K562 (cell line): Measurements from ENCODE around the gene PSMD9. TPM values are rescaled to one million over a fixed set of nuclear protein-coding genes. Genes with fewer than 3 reads are reported as not detected.

Experiments used
- ATF1 ChIP-seq, 2 experiments: fragments of 450-650 bp in 1 of 2; IDR thresholded peaks; 2 replicates each; pipeline ENCODE4 v1.6.1; 2016; ENCODE audit warnings: missing compliant biosample characterization in 1 of 2, missing genetic modification characterization in 1 of 2
- DDX20 ChIP-seq: fragments of 450-650 bp; IDR thresholded peaks from 2 replicates; pipeline ENCODE4 v1.6.1; 2016; ENCODE audit warnings: missing genetic modification characterization, low read depth, mild to moderate bottlenecking, missing compliant biosample characterization, moderate library complexity
- DEAF1 ChIP-seq: fragments of 450-650 bp; formaldehyde crosslinking; IDR thresholded peaks from 2 replicates; pipeline ENCODE4 v1.4.0; 2020; ENCODE audit warnings: mild to moderate bottlenecking, moderate library complexity
- FIP1L1 ChIP-seq: fragments of 200-400 bp; formaldehyde crosslinking; IDR thresholded peaks from 2 replicates; pipeline ENCODE4 v1.6.1; 2018; ENCODE audit warnings: mild to moderate bottlenecking, low read depth, low read length; ENCODE audit not compliant: poor library complexity, severe bottlenecking
- GTF2E2 ChIP-seq: fragments of 200-800 bp; sonication (Bioruptor generic); IDR thresholded peaks from 2 replicates; pipeline ENCODE4 v1.6.1; 2016; ENCODE audit warnings: missing genetic modification characterization, missing compliant biosample characterization
- KAT2B ChIP-seq: IDR thresholded peaks from one replicate; pipeline ENCODE4 v1.6.1; 2012; ENCODE audit warnings: low read depth, mild to moderate bottlenecking, control low read depth, inconsistent platforms, low read length, moderate library complexity
- NCOA6 ChIP-seq: fragments of 450-650 bp; IDR thresholded peaks from 2 replicates; pipeline ENCODE4 v1.6.1; 2017; ENCODE audit warnings: mild to moderate bottlenecking
- PTTG1 ChIP-seq: fragments of 450-650 bp; IDR thresholded peaks from 2 replicates; pipeline ENCODE4 v1.6.1; 2016; ENCODE audit warnings: low read depth, mild to moderate bottlenecking, missing genetic modification characterization, missing compliant biosample characterization
- ZFX ChIP-seq: sonication (generic); formaldehyde crosslinking; IDR thresholded peaks from 2 replicates; pipeline ENCODE4 v1.8.0; 2022; ENCODE audit warnings: mild to moderate bottlenecking, missing genetic modification reagents, moderate library complexity
- ZNF165 ChIP-seq: fragments of 250-450 bp; sonication (Bioruptor Pico); IDR thresholded peaks from 2 replicates; pipeline ENCODE4 v1.4.0; 2020; ENCODE audit warnings: borderline replicate concordance
- polyA plus RNA-seq, 8 experiments: library from polyadenylated mRNA; depleted of rRNA in 4 of 8; stranded (reverse) in 5 of 8; unstranded in 3 of 8; fragments of >200 nt; fragmentation: Nextera tagmentation in 2 of 8; fragmentation: Illumina TruSeq in 1 of 8; extraction: Ambion mirVana in 2 of 8; extraction: Trizol in 1 of 8; gene quantifications; 2 replicates each; pipeline versions ENCODE4 v1.2.1 to v1.2.3, GENCODE V29; 2011 to 2014; ENCODE audit warnings: inconsistent platforms in 1 of 8, missing spikeins in 1 of 8
- total RNA-seq, 7 experiments: library from RNA; depleted of rRNA in 6 of 7; stranded (reverse); fragments of >200 nt in 6 of 7; fragmentation: Illumina TruSeq in 2 of 7; extraction: Trizol in 2 of 7; gene quantifications; 2 replicates each; pipeline versions ENCODE4 v1.2.1 to v1.2.3, GENCODE V29; 2011 to 2021; ENCODE audit warnings: low replicate concordance in 1 of 7
- TF ChIP-seq, protein P1 (sequence below): fragments of 450-650 bp; IDR thresholded peaks from 2 replicates; pipeline ENCODE4 v1.7.1; 2018; ENCODE audit warnings: mild to moderate bottlenecking, low read depth; ENCODE audit not compliant: partially characterized antibody

Gene PSMD9
- total and polyA plus RNA-seq, 9 of the 15 experiments (the other 6 are each of a cell fraction or from before 2014, with no cell fraction given): 12.2 to 143 (median 61.3) TPM

DNA sequence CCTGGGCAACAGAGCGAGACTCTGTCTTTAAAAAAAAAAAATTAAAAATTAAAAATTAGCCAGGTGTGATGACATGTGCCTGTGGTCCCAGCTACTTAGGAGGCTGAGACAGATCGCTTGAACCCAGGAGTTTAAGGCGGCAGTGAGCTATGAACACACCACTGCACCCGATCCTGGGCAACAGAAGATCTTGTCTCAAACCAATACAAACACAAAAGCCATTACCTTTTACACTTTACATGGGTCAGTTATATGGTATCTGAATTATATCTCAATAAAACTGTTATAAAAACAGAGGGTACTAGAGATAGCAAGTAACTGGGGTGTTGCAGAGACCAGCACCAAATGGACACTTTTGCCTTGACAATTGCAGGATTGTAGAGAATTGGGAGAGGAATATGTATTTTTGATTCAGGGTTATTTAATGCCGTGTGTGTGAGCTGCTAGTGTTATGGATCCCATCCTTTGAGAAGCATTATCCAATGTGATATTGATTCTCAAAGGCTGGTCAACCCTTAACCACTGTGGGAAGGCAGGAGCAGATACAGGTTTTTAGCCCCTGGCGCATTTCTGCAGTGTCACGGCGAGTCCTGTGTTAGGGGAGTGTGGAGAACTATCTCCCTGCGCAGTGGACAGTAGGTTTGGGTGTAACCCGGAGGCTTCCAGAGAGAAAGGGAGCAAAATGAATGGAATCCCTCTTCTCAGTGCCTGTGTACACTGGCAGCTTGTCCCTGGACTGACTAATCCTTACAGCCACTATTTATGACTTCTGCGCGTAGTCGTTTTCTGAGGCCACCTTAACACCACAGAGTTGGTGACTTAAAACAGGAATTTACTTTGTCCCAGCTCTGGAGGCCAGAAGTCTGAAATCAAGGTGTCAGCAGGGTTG is 4.3 kb downstream of the PSMD9 start (continued):
- TF ChIP-seq FIP1L1 (no peak), ZFX (CRISPR knock-in tag) (no peak), DEAF1 (CRISPR knock-in tag) (no peak), ATF1 (CRISPR knock-in tag; IDR thresholded peaks at IDR 0.05) (no peak), ATF1 (tag; IDR thresholded peaks at IDR 0.05) (no peak), GTF2E2 (tag) (no peak), DDX20 (no peak), KAT2B (no peak), NCOA6 (no peak), PTTG1 (tag) (no peak), ZNF165 (CRISPR knock-in tag) (no peak)
- TF ChIP-seq, protein P1, sequence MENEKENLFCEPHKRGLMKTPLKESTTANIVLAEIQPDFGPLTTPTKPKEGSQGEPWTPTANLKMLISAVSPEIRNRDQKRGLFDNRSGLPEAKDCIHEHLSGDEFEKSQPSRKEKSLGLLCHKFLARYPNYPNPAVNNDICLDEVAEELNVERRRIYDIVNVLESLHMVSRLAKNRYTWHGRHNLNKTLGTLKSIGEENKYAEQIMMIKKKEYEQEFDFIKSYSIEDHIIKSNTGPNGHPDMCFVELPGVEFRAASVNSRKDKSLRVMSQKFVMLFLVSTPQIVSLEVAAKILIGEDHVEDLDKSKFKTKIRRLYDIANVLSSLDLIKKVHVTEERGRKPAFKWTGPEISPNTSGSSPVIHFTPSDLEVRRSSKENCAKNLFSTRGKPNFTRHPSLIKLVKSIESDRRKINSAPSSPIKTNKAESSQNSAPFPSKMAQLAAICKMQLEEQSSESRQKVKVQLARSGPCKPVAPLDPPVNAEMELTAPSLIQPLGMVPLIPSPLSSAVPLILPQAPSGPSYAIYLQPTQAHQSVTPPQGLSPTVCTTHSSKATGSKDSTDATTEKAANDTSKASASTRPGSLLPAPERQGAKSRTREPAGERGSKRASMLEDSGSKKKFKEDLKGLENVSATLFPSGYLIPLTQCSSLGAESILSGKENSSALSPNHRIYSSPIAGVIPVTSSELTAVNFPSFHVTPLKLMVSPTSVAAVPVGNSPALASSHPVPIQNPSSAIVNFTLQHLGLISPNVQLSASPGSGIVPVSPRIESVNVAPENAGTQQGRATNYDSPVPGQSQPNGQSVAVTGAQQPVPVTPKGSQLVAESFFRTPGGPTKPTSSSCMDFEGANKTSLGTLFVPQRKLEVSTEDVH: no peak
